SK-MEL-5 (cell line): ENCODE results near the gene KIAA2012. TPM values are rescaled to one million over a fixed set of nuclear protein-coding genes. Genes with fewer than 3 reads are reported as not detected.
A peak's percentile ranks its signal among the peaks of the same experiment; 100 is the strongest.

ENCODE experiments used
- DNase-seq: peaks from one replicate; pipeline ENCODE4 v3.0.0-alpha.2; 2016; ENCODE audit warnings: low read depth, low spot score
- in situ Hi-C: cut with HindIII; loops from 2 replicates; pipeline ENCODE4 v1.10.0; 2016; ENCODE audit warnings: low sequenced_read_pairs, high pct_unique_total_duplicates, low pct_unique_long_range_greater_than_20kb
- total RNA-seq: library from RNA; depleted of rRNA; stranded (reverse); fragments of >200 nt; shearing (Covaris generic); gene quantifications from 2 replicates; pipeline ENCODE4 v1.2.3, GENCODE V29; 2014

KIAA2012 gene
- total RNA-seq, 1 experiment from 2014 or later: not detected

DNA sequence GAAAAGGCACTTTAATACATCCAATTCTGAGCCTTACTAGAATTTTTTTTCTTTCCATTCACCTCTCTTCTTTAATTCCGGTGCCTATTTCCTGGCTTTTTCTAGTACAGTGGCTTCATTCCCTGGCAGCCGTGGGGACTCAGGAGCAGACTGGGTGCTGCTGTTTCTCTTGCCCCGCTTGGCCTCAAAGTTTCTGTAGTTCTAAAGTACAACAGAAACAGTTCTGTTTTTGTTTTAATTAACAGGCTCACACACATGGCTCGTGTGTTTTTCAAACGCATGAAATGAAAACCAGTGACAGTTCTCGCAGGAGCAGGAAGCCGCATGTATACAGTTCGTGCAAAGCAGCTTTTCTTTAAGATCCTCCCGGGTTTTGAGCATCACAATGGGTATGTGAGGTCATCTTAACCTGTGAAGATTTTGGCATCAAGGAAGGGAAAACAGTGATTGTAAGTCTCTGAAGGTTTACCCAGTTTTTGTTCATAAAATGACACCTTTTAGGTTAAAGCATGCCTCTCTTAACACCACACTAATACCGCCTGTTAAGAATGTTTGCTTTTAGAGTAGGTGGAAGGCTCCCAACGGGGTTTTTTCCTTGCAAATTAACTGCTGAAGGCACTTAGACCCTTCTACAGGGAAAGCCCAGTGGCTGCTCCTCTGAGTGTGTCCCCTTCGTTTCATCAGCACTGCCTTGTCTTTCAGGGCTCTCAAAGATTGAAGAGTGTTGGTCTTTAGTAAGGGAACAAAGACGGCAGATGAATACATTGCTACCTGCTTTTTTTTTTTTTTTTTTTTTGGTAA lies 33.6 kb upstream of the KIAA2012 start:
- DNase-seq: no peak
- in situ Hi-C loops: no loop called here

DNA sequence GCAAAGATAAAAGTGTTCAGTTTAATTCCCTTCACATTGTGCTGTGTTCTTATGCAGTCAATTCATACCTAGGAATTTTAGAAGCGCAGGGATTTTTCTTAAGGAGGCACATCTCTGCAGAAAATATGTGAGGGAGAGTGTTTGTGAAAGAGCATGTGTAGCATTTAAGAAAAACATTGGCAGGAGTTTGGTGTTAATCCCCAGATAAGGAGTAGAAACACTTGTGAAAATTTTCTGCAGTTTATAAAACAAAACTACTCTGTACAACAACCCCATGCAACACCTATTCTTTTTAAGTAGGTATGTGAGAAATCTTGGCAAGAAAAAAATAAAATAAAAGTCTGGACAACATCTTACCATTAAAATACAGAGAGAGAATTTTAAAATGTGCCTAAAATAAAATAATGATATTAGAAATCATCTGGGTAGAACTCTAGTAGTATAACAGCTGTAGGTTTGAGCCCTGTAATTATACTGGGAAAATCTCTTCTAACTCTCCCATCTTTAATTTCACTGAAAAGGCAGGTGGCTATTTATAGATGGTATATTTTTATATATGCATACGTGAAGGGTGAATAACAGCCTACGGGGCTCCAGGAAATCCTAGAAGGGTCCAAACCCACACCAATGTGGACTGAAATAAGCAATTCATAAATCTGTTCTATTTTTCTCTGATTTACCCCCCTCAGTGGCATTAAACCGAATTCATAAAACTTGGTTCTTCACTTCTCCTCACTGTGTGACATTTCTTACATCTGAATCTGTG lies 32.8 kb upstream of the KIAA2012 start:
- in situ Hi-C loops: no loop called here
- no peak for DNase-seq

DNA sequence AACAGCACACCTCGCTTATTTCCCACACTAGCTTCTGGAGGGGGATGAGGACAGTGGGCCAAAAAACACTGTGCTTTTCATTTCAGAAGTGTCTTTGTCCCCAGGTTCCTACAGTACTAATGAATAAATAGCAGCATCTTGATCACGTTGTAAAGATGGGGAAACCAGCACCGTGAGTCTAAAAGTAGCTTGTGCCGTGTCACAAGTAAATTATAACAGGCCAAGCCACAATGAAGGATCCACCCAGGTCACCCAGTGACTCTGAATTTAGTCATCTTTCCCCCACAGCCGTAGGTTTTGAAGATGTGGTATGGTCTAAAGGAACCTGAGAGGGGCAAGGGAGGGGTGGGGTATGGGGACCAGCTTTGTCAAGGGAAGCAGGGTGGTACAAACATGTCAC lies 30.6 kb upstream of the KIAA2012 start:
- DNase-seq: no peak
- in situ Hi-C loops: no loop called here

DNA sequence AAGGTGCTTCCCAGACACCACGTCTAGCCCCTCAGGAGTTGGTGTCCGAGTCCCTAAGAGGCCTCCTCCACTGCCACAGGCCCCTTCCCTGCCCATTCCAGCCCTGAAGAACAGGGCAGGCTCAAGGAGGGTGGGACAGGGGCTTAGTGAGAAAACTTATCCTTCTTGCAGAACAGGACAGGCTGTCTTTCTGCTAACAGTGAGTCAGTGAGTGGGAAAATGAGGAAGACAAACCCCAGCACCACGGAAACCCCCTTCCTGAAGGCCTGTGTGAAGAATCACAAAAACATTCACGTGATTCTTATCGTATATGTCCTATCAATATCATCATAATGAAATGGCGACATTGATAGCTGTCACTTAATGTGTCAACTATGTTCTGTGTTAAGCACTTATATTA lies 29.6 kb upstream of the KIAA2012 start:
- in situ Hi-C loops: no loop called here
- no peak for DNase-seq

DNA sequence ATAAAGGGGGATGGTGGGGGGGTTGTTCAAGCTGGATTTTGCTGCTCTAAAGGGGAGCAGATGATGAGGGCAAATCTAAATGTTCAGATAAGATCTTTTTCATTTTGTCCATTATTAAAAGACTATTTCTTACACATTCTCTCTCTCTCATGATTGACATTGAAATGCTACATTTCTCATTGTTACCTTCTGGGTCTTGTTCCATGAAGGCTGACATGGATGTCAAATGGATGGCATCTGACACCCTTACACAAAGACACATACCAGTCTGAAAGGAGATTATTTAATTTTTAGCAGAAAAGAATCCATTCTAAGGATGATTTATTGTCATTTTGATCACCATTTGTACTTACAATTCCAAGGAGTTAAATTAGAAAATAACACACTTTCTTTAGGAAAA lies 28.3 kb upstream of the KIAA2012 start:
- no peak for DNase-seq
- in situ Hi-C loops: no loop called here

DNA sequence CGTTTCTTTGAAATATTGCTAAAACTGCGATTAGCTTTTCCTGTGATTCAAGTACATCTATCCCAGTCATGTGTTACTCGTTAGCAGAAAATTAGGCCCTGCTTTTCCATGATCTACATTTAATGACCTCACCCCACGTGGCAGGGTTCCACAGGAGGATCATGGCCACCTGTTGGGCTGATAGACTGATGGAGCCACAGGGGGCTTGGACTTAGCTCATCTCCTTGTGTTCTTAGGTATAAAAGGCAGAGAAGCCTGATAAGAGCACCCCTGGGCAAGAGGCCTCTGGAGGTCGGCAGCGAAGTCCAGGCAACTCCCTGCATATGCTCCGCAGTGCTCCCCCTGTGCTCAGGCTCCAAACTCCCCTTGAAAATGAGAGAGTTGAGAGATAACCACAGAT lies 26.5 kb upstream of the KIAA2012 start:
- DNase-seq: no peak
- in situ Hi-C loops: no loop called here

DNA sequence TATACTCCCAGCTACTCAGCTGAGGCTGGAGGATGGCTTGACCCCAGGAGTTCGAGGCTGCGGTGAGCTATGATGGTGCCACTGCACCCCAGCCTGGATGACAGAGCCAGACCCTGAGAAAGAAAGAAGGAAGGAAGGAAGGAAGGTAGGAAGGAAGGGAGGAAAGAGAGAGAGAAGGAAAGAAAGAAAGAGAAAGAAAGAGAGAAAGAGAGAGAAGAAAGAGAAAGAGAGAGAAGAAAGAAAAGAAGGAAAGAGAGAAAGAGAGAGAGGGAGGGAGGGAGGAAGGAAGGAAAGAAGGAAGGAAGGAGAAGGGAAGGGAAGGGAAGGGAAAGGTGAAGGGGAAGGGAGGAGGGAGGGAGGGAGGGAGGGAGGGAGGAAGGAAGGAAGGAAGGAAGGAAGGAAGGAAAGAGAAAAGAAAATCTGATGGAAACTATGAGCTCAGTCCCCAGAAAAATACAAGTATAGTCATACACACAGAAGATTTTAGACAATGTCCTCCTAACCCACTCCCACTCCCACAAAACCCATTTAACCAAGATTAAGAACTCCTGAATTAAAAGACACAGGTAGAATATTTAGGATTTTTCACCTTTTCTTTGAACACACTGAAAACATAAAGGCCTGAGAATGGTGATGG lies 23.8 kb upstream of the KIAA2012 start:
- in situ Hi-C loops: no loop called here

DNA sequence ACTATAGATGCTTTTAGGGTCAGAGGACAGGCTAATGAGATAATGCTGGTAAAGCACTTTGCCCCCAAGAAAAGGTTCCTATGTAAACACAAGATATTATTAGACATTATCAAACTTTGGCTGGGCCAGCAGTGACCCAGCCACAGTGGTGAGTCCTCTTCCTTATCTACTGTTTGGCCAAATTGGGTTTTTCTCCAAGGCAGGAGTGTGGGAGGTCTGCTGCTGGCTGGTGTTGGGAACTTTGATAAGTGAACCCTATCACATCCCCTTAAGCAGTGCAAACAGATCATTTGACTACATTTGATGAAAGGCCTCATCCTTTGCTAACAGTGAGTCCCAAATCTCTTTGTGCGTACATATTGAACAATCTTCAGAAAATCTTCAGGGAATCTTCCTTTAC lies 23.2 kb upstream of the KIAA2012 start:
- in situ Hi-C loops: no loop called here
- DNase-seq: no peak

More for the DNA sequence above, 23.8 kb upstream of the KIAA2012 start:
- DNase-seq: no peak

DNA sequence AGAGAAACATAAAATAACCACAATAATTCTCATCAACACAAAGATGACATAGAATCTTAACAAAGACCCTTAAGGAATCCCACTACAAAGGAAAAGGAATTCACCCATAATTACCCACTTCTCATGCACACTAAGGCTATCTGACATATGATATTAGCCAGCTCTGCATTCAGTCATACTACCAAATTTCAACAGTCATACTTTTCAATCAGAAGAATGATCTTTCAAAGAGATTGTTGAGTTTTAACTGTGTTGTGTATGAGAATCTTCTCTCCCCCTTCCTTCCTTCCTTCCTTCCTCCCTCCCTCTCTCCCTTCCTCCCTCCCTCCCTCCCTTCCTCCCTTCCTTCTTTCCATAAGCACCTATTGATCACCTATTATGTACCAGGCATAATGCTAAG lies 22.4 kb upstream of the KIAA2012 start:
- in situ Hi-C loops: no loop called here

DNA sequence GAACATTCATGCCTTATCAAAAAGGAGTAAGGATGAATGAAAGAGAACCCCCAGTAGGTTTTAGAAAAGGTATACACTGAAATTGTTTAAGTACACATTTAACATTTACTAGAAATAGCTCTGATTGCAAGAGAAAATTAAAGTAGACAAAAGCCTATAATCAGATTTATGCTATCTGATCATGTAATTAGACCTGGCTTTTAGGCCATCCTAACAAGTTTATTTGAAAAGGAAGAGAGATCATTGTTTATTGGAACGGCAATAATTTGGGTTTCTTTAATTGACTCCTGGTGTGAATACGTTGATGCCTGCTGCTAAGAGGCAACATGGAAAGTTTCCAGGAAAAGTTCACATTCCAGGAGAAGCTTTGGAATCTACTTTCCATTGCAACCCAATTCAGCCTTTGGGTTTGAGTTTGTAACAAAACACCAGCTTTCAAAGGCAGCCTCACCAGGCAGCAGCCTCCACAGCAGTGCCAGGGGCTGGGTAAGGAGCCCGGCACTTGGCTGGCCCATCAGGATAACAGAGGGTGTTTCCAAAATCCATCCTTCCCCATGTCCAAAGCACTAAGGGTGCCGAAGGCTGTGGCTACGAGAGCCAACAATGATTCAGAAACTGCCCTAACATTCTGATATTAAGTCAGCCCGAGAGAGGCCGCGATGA lies 21.4 kb upstream of the KIAA2012 start:
- DNase-seq: no peak
- in situ Hi-C loops: no loop called here

More for the DNA sequence above, 22.4 kb upstream of the KIAA2012 start:
- DNase-seq: no peak

DNA sequence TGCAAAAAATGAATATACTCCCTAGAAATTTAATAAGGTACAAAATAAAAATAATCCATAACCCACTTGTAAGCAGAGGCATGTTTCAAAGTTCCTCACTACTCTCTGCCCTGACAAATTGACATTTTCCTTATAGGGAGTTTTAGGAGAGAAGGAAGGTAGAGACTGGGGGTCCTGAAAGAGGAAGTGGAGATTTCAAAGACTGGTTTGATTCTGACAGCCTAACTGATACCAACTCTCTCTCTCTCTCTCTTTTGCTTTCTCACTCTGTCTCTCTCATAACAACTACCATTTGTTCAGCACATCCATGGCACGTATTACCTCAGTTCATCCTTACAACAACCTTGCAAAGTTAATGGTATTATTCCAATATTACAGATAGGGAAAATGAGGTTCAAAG lies 20.8 kb upstream of the KIAA2012 start:
- no peak for DNase-seq
- in situ Hi-C loops: no loop called here

DNA sequence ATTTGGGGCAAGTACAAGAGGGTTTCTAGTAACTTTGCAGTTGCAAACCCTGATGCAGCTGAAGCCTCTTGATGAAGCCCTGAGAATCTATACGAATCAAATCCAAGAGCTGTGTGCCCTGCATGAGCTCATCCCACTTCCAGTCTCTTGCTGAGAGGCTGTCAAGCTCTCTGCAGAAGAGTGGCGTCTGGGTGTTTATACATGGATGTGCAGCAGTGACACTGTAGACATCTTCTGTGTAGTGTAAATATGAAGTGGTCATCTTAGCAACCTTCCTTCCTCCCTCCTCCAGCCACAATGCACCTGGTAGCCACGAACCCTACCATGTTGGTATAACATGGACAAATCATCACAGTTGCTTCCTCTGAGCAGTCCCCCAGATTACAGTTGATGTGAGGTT lies 18.4 kb upstream of the KIAA2012 start:
- DNase-seq: no peak
- in situ Hi-C loops: no loop called here

DNA sequence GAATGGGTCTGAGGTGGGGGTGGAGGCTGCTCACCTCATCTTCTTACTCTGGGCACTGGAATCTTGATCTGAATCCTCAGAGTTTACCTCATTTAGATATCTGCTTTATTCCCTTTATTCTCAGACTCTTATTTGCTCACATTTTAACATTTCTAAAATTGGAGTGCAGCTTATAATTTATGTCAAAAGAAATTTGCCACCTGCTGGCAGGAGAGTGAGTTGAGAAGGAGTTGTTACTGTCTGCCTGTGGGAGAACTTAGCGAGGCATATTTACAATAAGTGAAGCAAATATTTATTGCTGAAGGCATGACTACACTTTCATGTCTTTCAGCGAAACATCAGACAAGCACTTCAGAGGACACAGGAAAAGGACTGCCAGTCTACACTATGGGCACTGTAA lies 16.4 kb upstream of the KIAA2012 start:
- in situ Hi-C loops: no loop called here
- DNase-seq: peak; percentile 44

DNA sequence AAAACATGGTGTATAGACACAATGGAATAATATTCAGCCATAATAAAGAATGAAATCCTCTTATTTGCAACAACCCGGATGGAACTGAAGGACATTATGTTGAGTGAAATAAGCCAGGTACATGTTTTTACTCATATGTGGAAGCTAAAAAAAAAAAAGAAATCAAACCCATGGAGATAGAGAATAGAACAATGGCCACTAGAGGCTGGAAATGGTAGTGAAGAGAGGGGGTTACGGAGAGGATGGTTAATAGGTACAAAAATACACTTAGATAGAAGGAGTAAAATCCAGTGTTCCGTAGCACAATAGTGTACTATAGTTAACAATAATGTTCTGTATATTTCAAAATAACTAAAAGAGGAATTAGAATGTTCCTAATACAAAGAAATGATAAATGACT lies 12.8 kb upstream of the KIAA2012 start:
- in situ Hi-C loops: no loop called here
- DNase-seq: peak; percentile 20

DNA sequence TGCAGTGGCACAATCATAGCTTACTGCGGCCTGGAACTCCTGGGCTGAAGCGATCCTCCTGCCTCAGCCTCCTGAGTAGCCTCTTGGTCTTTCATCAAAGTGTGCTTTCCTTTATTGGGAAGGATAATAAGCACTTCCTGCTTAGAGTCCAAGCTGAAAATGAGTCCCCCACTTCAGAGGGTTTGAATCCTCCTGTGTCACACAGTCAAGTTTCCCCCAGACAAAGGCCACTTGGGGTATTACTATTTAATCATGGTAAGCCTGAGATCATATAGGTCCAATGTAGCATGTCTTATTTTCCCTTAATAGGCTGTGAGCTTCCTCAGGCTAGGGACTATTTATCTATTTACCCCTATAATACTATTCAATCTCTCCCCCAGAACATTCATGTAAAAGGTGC lies 11.4 kb upstream of the KIAA2012 start:
- in situ Hi-C loops: no loop called here
- DNase-seq: no peak

DNA sequence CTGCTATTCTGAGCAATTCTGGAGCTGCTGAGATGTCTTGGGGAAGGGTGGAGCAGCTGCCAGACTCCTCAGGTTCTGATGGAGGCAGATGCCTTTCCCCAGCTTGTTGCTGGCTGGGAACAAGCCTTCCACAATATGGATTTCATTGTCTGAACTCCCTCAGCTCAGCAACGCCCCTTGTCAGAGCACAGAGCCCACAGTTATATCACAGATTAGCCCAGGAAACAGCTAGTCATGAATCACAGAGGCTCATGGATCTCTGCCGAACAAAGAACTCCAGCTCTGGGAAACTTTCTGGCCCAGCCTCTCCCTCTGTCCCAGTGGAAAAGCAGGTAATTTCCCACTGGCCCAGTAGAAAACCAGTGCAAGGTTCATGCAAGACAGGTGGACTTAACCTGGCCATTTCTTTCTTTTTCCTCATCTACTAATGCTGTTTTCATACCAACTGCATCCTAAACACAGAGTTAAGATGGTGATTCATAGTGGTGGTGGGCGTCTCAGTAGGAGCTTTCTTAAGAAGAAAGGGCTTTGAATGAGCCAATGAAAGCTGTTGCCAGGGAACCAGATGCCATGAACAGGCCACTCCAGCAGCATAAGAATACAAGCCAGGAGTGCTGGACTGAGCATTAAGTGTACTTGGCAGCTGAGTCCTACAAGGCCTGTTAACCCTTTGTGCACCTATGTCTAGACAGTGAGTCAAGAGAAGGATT lies 8.7 kb upstream of the KIAA2012 start:
- DNase-seq: peak; percentile 68
- in situ Hi-C loops: no loop called here

DNA sequence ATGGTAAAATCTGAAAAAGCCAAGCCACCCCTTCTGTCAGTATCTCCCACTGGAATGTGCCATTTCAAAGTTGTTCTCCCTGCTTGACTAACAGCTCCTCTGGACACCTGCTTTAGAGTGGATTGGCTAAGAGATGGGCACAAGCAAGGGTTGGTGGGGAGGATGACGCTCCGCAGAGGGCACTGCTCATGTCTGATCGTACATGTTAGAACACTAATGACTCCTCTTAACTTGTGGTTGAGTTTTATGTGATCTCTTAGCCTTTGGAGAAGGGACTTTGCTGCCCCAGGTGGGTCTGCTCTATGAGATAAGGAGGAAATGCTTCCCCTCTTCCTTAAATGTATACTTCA lies 8.2 kb upstream of the KIAA2012 start:
- in situ Hi-C loops: no loop called here
- no peak for DNase-seq

DNA sequence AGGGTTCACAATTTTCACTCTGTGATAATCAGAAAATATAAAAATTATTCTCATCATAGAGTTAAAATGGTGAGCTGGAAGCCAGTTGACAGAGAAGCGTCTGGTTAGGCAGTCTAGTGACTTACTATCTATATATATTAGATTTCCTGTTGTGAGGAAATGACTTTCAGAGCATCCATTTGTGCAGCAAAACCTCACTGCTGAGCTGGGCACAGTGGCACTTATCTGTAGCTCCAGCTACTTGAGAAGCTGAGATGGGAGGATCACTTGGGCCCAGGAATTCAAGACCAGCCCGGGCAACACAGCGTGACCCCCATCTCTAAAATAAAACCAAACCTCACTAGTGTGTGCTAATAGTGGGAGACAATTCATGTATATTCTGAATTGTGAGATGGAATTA lies 7.2 kb upstream of the KIAA2012 start:
- in situ Hi-C loops: no loop called here

More for the DNA sequence above, 7.2 kb upstream of the KIAA2012 start:
- DNase-seq: no peak
